Stimulated activated effector memory CD8-positive, alpha-beta T cell treated with anti-CD3 and anti-CD28 coated beads, Interleukin-12 subunit alpha, Interleukin-12 subunit beta, amount 100 ng/mL, for 72 hours (primary cell): Measurements from ENCODE around the gene ASTN2.

ENCODE experiments used
- ATAC-seq: fragments of 150-1000 bp; cut with Tn5 transposase; 2 replicates; pipeline ENCODE4 v1.10.0; 2021
- DNase-seq, 2 donors: peaks; one replicate each; pipeline ENCODE4 v3.0.0; 2021 to 2022; ENCODE audit warnings: low spot score in 2 of 2
- H3K27ac Mint-ChIP-seq: one replicate; pipeline ENCODE4 v1.8.0; 2022; ENCODE audit warnings: mild to moderate bottlenecking, mixed read lengths
- H3K36me3 Mint-ChIP-seq: one replicate; pipeline ENCODE4 v1.8.0; 2022; ENCODE audit warnings: mild to moderate bottlenecking, mixed read lengths
- H3K4me1 Mint-ChIP-seq: one replicate; pipeline ENCODE4 v1.8.0; 2022; ENCODE audit warnings: mixed read lengths
- H3K4me3 Mint-ChIP-seq: one replicate; pipeline ENCODE4 v1.8.0; 2022; ENCODE audit warnings: mild to moderate bottlenecking, mixed read lengths
- H3K9me3 Mint-ChIP-seq: one replicate; pipeline ENCODE4 v1.8.0; 2022; ENCODE audit warnings: mixed read lengths

The ASTN2 gene

DNA sequence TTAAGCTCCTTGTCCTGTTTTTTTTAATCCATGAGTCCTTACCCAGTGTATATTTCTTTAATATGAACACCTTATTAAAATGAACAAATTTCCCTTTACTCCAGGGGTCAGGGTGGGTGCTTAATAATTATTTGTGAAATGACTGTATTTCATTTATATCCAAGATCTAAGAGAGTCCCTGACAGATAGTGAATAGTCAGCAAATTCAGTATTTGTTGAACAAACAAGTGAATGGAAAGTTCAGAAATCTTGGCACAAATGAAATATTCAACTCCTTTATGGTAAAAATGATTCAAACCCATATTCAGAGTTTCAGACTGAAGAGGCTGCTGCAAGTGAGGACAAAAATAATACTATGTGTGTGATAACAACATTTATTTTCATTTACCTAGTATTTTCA, 59.9 kb downstream of the ASTN2 start:
- DNase-seq (no peak), ATAC-seq (no peak)
- Mint-ChIP-seq H3K27ac (no peak overlapping the region), H3K4me1 (no peaks in the 10 kb centered on the region), H3K9me3 (peaks cover 11% of the 10 kb centered on the region), H3K4me3 (no peak overlapping the region), H3K36me3 (no peaks in the 10 kb centered on the region)

DNA sequence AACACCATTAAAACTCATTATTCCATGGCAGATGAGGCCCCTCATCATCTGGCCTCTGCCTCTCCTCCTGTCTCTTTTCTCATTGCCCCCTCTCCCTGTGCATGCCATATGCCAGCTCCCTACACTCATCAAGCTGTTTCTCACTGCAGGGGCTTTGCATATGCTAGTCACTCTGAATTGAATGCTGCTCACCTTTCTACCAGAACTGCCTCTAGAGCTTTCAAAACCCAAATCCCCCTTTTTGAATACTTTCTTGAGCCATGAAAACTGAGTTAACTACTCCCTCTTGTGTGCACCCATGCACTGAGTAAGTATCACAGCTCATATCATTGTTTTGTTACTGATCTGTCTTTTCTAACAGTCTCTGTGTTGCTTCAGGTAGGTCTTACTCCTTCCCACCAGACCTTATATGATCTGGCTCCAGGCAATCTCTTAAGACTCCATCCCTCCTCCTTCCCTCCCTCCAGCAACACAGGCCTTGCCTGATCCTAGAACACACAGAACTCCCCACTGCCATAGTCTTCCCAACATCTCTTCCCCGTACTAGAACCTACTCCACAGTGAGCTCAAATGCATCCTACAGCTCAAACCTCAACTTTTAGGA, 60.5 kb downstream of the ASTN2 start:
- no peak for ATAC-seq
- Mint-ChIP-seq H3K4me1 (no peaks in the 10 kb centered on the region), H3K9me3 (peaks cover 7% of the 10 kb centered on the region), H3K36me3 (no peaks in the 10 kb centered on the region), H3K4me3 (no peak overlapping the region), H3K27ac (no peak overlapping the region)
- DNase-seq, result no peak

GRCh38 chr9:117344892-117345660, 69.8 kb downstream of the ASTN2 start:
- H3K27ac Mint-ChIP-seq, result no peak overlapping the region
- peaks cover 6% of the 10 kb centered on the region for H3K9me3 Mint-ChIP-seq
- H3K36me3 Mint-ChIP-seq, result no peaks in the 10 kb centered on the region
- H3K4me3 Mint-ChIP-seq, result no peak overlapping the region
- ATAC-seq (no peak), DNase-seq (no peak)
- H3K4me1 Mint-ChIP-seq, result no peaks in the 10 kb centered on the region

GRCh38 chr9:117343427-117343826, 71.4 kb downstream of the ASTN2 start:
- H3K9me3 Mint-ChIP-seq, result peaks cover 12% of the 10 kb centered on the region
- H3K36me3 Mint-ChIP-seq, result no peaks in the 10 kb centered on the region
- no peak overlapping the region for H3K27ac Mint-ChIP-seq
- H3K4me3 Mint-ChIP-seq, result no peak overlapping the region
- no peaks in the 10 kb centered on the region for H3K4me1 Mint-ChIP-seq
- DNase-seq (no peak), ATAC-seq (no peak)

GRCh38 chr9:117341151-117341550, 73.7 kb downstream of the ASTN2 start:
- no peak for ATAC-seq
- Mint-ChIP-seq H3K9me3 (peaks cover 14% of the 10 kb centered on the region), H3K4me3 (no peak overlapping the region), H3K4me1 (no peaks in the 10 kb centered on the region), H3K36me3 (no peaks in the 10 kb centered on the region), H3K27ac (no peak overlapping the region)
- no peak for DNase-seq

GRCh38 chr9:117340422-117340821, 74.4 kb downstream of the ASTN2 start:
- no peaks in the 10 kb centered on the region for H3K36me3 Mint-ChIP-seq
- DNase-seq (no peak), ATAC-seq (no peak)
- no peak overlapping the region for H3K4me3 Mint-ChIP-seq
- peaks cover 14% of the 10 kb centered on the region for H3K9me3 Mint-ChIP-seq
- H3K4me1 Mint-ChIP-seq, result no peaks in the 10 kb centered on the region
- no peak overlapping the region for H3K27ac Mint-ChIP-seq

- no peaks in the 10 kb centered on the region for H3K36me3 Mint-ChIP-seq
- DNase-seq (no peak), ATAC-seq (no peak)
- peaks cover 11% of the 10 kb centered on the region for H3K9me3 Mint-ChIP-seq
- no peaks in the 10 kb centered on the region for H3K4me1 Mint-ChIP-seq
- no peak overlapping the region for H3K27ac Mint-ChIP-seq
- no peak overlapping the region for H3K4me3 Mint-ChIP-seq
Measured at GRCh38 chr9:117335837-117336433, 78.9 kb downstream of the ASTN2 start.

GRCh38 chr9:117334101-117334500, 80.8 kb downstream of the ASTN2 start:
- peaks cover 7% of the 10 kb centered on the region for H3K9me3 Mint-ChIP-seq
- H3K4me3 Mint-ChIP-seq, result no peak overlapping the region
- H3K27ac Mint-ChIP-seq, result no peak overlapping the region
- no peaks in the 10 kb centered on the region for H3K4me1 Mint-ChIP-seq
- no peaks in the 10 kb centered on the region for H3K36me3 Mint-ChIP-seq
- DNase-seq (no peak), ATAC-seq (no peak)

DNA sequence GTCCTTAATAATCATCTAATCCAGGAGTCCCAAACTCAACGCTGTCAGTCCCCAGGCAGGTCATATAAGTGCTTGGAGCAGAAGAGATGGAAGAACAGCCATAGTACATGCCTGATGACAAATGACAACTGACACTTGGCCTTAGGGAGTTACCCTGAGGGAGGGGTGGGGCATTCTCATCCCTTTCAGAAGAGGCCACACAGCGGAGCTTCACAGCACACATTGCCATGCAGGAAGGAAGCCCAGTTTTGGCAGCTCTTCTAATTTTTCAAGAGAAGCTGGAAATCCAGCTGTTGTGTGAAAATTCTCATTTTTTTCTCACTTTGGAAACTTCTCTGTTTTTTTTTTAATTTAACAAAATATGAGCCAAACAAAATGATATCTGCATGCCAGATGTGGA, 89.0 kb downstream of the ASTN2 start:
- Mint-ChIP-seq H3K4me1 (no peaks in the 10 kb centered on the region), H3K4me3 (no peak overlapping the region), H3K36me3 (no peaks in the 10 kb centered on the region), H3K9me3 (peaks cover 10% of the 10 kb centered on the region), H3K27ac (no peak overlapping the region)
- DNase-seq (no peak), ATAC-seq (no peak)

- Mint-ChIP-seq H3K27ac (no peak overlapping the region), H3K36me3 (no peaks in the 10 kb centered on the region)
- no peak for ATAC-seq
Measured at GRCh38 chr9:117325110-117325731, 89.6 kb downstream of the ASTN2 start.

GRCh38 chr9:117323390-117323789, 91.5 kb downstream of the ASTN2 start:
- no peak for DNase-seq
- peaks cover 8% of the 10 kb centered on the region for H3K9me3 Mint-ChIP-seq
- no peak overlapping the region for H3K27ac Mint-ChIP-seq
- no peaks in the 10 kb centered on the region for H3K4me1 Mint-ChIP-seq
- no peak overlapping the region for H3K4me3 Mint-ChIP-seq
- no peaks in the 10 kb centered on the region for H3K36me3 Mint-ChIP-seq
- no peak for ATAC-seq

More at GRCh38 chr9:117325110-117325731, 89.6 kb downstream of the ASTN2 start:
- Mint-ChIP-seq H3K4me3 (no peak overlapping the region), H3K4me1 (no peaks in the 10 kb centered on the region), H3K9me3 (peaks cover 8% of the 10 kb centered on the region)
- no peak for DNase-seq

DNA sequence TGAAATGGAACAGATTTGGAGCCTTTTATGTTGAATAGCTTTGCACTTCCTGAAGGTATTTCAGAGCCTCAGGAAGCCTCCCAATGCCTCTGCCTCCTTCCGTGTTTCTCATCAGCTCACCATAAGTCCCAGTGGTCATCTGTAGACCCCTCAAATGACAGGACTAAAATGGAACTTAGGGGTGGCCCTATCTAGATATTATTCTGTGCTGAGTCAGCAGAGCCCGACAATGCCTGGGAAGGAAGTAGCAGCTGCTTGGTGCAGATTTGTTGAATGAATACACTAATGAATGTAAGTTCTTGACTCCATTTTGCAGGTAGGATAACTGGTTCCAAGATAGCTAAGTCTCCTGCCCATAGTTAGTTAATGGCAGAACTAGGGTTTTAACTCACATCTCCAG, 97.7 kb downstream of the ASTN2 start:
- Mint-ChIP-seq H3K4me3 (no peak overlapping the region), H3K27ac (no peak overlapping the region), H3K4me1 (no peaks in the 10 kb centered on the region), H3K36me3 (no peaks in the 10 kb centered on the region), H3K9me3 (peaks cover 3% of the 10 kb centered on the region)
- no peak for DNase-seq
- ATAC-seq, result no peak

GRCh38 chr9:117315236-117315635, 99.6 kb downstream of the ASTN2 start:
- H3K36me3 Mint-ChIP-seq, result no peaks in the 10 kb centered on the region
- peaks cover 7% of the 10 kb centered on the region for H3K9me3 Mint-ChIP-seq
- no peak overlapping the region for H3K4me3 Mint-ChIP-seq
- no peak overlapping the region for H3K27ac Mint-ChIP-seq
- DNase-seq (no peak), ATAC-seq (no peak)
- no peaks in the 10 kb centered on the region for H3K4me1 Mint-ChIP-seq

DNA sequence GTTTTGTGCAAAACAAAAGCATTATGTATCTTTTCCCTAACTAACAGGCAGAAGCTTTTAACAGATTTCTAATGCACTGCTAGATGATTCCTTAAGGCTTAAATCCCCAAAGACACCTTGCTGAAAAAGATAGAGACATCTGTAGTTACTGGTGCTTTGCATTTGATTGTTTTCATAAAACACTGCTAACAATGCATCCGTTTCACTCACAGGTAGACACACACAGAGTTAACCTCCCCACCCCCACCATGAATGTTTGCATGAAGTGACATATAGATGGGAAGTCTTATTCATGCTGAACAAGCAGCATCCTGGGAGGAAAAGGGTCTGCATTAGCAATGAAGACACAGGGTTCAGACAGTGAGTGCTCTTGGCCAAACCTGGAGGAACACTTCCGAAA, 100.9 kb downstream of the ASTN2 start:
- no peaks in the 10 kb centered on the region for H3K36me3 Mint-ChIP-seq
- peaks cover 10% of the 10 kb centered on the region for H3K9me3 Mint-ChIP-seq
- ATAC-seq (no peak), DNase-seq (no peak)
- H3K4me1 Mint-ChIP-seq, result no peaks in the 10 kb centered on the region
- no peak overlapping the region for H3K27ac Mint-ChIP-seq
- H3K4me3 Mint-ChIP-seq, result no peak overlapping the region

- no peak overlapping the region for H3K4me3 Mint-ChIP-seq
- H3K9me3 Mint-ChIP-seq, result peaks cover 6% of the 10 kb centered on the region
- ATAC-seq (no peak), DNase-seq (no peak)
- no peak overlapping the region for H3K27ac Mint-ChIP-seq
- H3K4me1 Mint-ChIP-seq, result no peaks in the 10 kb centered on the region
- H3K36me3 Mint-ChIP-seq, result no peaks in the 10 kb centered on the region
Measured at GRCh38 chr9:117307701-117308100, 107.2 kb downstream of the ASTN2 start.

- no peaks in the 10 kb centered on the region for H3K4me1 Mint-ChIP-seq
- DNase-seq, result no peak
- no peak overlapping the region for H3K4me3 Mint-ChIP-seq
- no peak for ATAC-seq
- H3K9me3 Mint-ChIP-seq, result peaks cover 6% of the 10 kb centered on the region
- no peak overlapping the region for H3K27ac Mint-ChIP-seq
- H3K36me3 Mint-ChIP-seq, result no peaks in the 10 kb centered on the region
Measured at GRCh38 chr9:117306032-117306431, 108.8 kb downstream of the ASTN2 start.
